HepG2 (cell line): ENCODE measurements around the gene VTI1B. TPM values are rescaled to one million over a fixed set of nuclear protein-coding genes. Genes with fewer than 3 reads are reported as not detected.

Source experiments
- DMAP1 ChIP-seq: IDR thresholded peaks from 2 replicates; pipeline ENCODE4 v1.6.1; 2016
- KAT7 ChIP-seq: IDR thresholded peaks from 2 replicates; pipeline ENCODE4 v1.6.1; 2018; ENCODE audit warnings: borderline replicate concordance, missing compliant biosample characterization
- RBFOX2 ChIP-seq: fragments of 200-400 bp; formaldehyde crosslinking; IDR thresholded peaks from 2 replicates; pipeline ENCODE4 v1.6.1; 2017; ENCODE audit warnings: low read depth, mild to moderate bottlenecking, low read length
- SNAI1 ChIP-seq: sonication (generic); formaldehyde crosslinking; IDR thresholded peaks from 2 replicates; pipeline ENCODE4 v1.5.0; 2020; ENCODE audit warnings: mild to moderate bottlenecking, missing genetic modification reagents, borderline replicate concordance
- UBTF ChIP-seq: sonication (generic); formaldehyde crosslinking; IDR thresholded peaks from 2 replicates; pipeline ENCODE4 v1.4.0; 2020; ENCODE audit warnings: mild to moderate bottlenecking, missing genetic modification reagents
- ZGPAT ChIP-seq: IDR thresholded peaks from 2 replicates; pipeline ENCODE4 v1.6.1; 2016; ENCODE audit warnings: mild to moderate bottlenecking
- ZNF3 ChIP-seq: IDR thresholded peaks from 2 replicates; pipeline ENCODE4 v1.7.0; 2017; ENCODE audit warnings: inconsistent platforms
- ZNF501 ChIP-seq: sonication (generic); formaldehyde crosslinking; IDR thresholded peaks from 2 replicates; pipeline ENCODE4 v1.5.1; 2020; ENCODE audit warnings: mild to moderate bottlenecking, moderate library complexity, missing genetic modification reagents
- ZNF549 ChIP-seq: sonication (generic); formaldehyde crosslinking; IDR thresholded peaks from 2 replicates; pipeline ENCODE4 v1.5.0; 2020; ENCODE audit warnings: missing genetic modification reagents
- ZNF83 ChIP-seq: sonication (generic); formaldehyde crosslinking; IDR thresholded peaks from 2 replicates; pipeline ENCODE4 v1.4.0; 2020; ENCODE audit warnings: missing genetic modification reagents, mild to moderate bottlenecking, borderline replicate concordance
- ZNF891 ChIP-seq: sonication (generic); formaldehyde crosslinking; IDR thresholded peaks from 2 replicates; pipeline ENCODE4 v1.5.0; 2020; ENCODE audit warnings: mild to moderate bottlenecking, missing genetic modification reagents
- polyA plus RNA-seq, 8 experiments: library from polyadenylated mRNA; depleted of rRNA in 3 of 8; stranded (reverse) in 7 of 8; unstranded in 1 of 8; fragments of >200 nt; fragmentation: Illumina TruSeq in 4 of 8; extraction: Trizol in 4 of 8; gene quantifications; 2 replicates each; pipeline versions ENCODE4 v1.2.1 to v1.2.3, GENCODE V29; 2011 to 2016; ENCODE audit warnings: low read depth in 4 of 8, missing spikeins in 1 of 8, mixed read lengths in 1 of 8; ENCODE audit not compliant: insufficient read depth in 1 of 8
- small RNA-seq, 3 experiments: library from RNA; depleted of rRNA; stranded (forward); fragments of <200 nt; gene quantifications; one replicate each; pipeline ENCODE3, GENCODE V24; 2012; ENCODE audit warnings: low read depth in 2 of 3, low replicate concordance in 1 of 3; ENCODE audit not compliant: insufficient read length in 3 of 3, insufficient read depth in 2 of 3
- total RNA-seq, 5 experiments: library from RNA; depleted of rRNA; stranded (reverse); fragments of >200 nt; fragmentation: Illumina TruSeq; extraction: Trizol; gene quantifications; 2 replicates each; pipeline ENCODE4 v1.2.3, GENCODE V29; 2016; ENCODE audit warnings: low read depth in 1 of 5
- TF ChIP-seq, protein P1 (sequence below): sonication (generic); formaldehyde crosslinking; IDR thresholded peaks from 2 replicates; pipeline ENCODE4 v1.5.1; 2020; ENCODE audit warnings: missing genetic modification reagents, mild to moderate bottlenecking, borderline replicate concordance

The VTI1B gene
- total and polyA plus RNA-seq, 2 of the 13 experiments (the other 11 are each of a cell fraction or from before 2014, with no cell fraction given), result 39.0 to 103 TPM

GRCh38 chr14:67599698-67600561 lies 74.5 kb downstream of the VTI1B start, which contains the start of gene PIGH (continued):
- TF ChIP-seq ZNF83 (CRISPR knock-in tag), result no peak
- peak; percentile 91 for TF ChIP-seq ZNF501 (CRISPR knock-in tag)
- peak; percentile 92 for TF ChIP-seq RBFOX2
- TF ChIP-seq ZNF3 (CRISPR knock-in tag), result no peak
- TF ChIP-seq DMAP1 (CRISPR knock-in tag), result peak; percentile 39; the same call in 1 of the 2 replicates
- peak; percentile 96 for TF ChIP-seq UBTF (CRISPR knock-in tag)
- TF ChIP-seq ZGPAT (CRISPR knock-in tag), result peak; percentile 92
- TF ChIP-seq, protein P1, sequence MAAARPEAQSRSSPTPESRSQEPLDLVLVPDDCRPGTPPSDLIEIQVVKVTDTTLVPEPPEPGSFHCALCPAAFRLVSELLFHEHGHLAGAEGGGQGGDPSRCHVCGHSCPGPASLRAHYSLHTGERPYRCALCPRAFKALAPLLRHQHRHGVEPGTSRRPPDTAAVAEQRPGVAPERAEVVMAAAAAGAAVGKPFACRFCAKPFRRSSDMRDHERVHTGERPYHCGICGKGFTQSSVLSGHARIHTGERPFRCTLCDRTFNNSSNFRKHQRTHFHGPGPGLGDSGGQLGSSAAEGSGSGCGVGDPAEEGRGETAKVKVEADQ (CRISPR knock-in tag), result peak; percentile 92
- TF ChIP-seq ZNF891 (CRISPR knock-in tag), result peak; percentile 36
- peak; percentile 95; the same call in 1 of the 2 replicates for TF ChIP-seq KAT7 (CRISPR knock-in tag)
- no peak for TF ChIP-seq SNAI1
- no peak for TF ChIP-seq ZNF549 (CRISPR knock-in tag)

Small RNAs within 50 kb of the gene (small RNA-seq; reads per million reads assigned to genes)
- gene AL132640.3, result 0 reads per million in 3 experiments
- 0 reads per million in 3 experiments for gene RF00019
- gene RN7SL369P, result 0 reads per million in 3 experiments
- 0 reads per million in 3 experiments for gene RNA5SP386

Other genes with a start within 250 kb of the VTI1B start
- 0.93 and 1.1 TPM in 2 replicates for gene TMEM229B, start 185.9 kb downstream of the VTI1B start, total RNA-seq (2016; rRNA removed; fragmentation: Illumina TruSeq; extraction: Trizol)
- 0.69 and 1.6 TPM in 2 replicates for gene TMEM229B, start 185.9 kb downstream of the VTI1B start, polyA plus RNA-seq (2011; rRNA removed)
- 4.8 and 8.6 TPM in 2 replicates for gene PLEKHH1, start 141.3 kb downstream of the VTI1B start, total RNA-seq (2016; rRNA removed; fragmentation: Illumina TruSeq; extraction: Trizol)
- 15.4 and 15.8 TPM in 2 replicates for gene PLEKHH1, start 141.3 kb downstream of the VTI1B start, polyA plus RNA-seq (2011; rRNA removed)
- 18.7 and 30.0 TPM in 2 replicates for gene PIGH, start 74.4 kb downstream of the VTI1B start, total RNA-seq (2016; rRNA removed; fragmentation: Illumina TruSeq; extraction: Trizol)
- 43.5 and 53.6 TPM in 2 replicates for gene PIGH, start 74.4 kb downstream of the VTI1B start, polyA plus RNA-seq (2011; rRNA removed)
- 37.5 and 59.7 TPM in 2 replicates for gene ARG2, start 54.7 kb downstream of the VTI1B start, total RNA-seq (2016; rRNA removed; fragmentation: Illumina TruSeq; extraction: Trizol)
- 71.2 and 73.6 TPM in 2 replicates for gene ARG2, start 54.7 kb downstream of the VTI1B start, polyA plus RNA-seq (2011; rRNA removed)
- gene RDH11, start 21.1 kb upstream of the VTI1B start, total RNA-seq (2016; rRNA removed; fragmentation: Illumina TruSeq; extraction: Trizol), result 51.5 and 106 TPM in 2 replicates
- gene RDH11, start 21.1 kb upstream of the VTI1B start, polyA plus RNA-seq (2011; rRNA removed), result 131 and 167 TPM in 2 replicates
- 1.4 and 1.6 TPM in 2 replicates for gene RDH12, start 27.3 kb upstream of the VTI1B start, total RNA-seq (2016; rRNA removed; fragmentation: Illumina TruSeq; extraction: Trizol)
- 2.1 and 2.6 TPM in 2 replicates for gene RDH12, start 27.3 kb upstream of the VTI1B start, polyA plus RNA-seq (2011; rRNA removed)
- 16.4 and 18.0 TPM in 2 replicates for gene ZFYVE26, start 142.0 kb upstream of the VTI1B start, total RNA-seq (2016; rRNA removed; fragmentation: Illumina TruSeq; extraction: Trizol)
- gene ZFYVE26, start 142.0 kb upstream of the VTI1B start, polyA plus RNA-seq (2011; rRNA removed), result 12.4 and 13.6 TPM in 2 replicates
- 7.0 and 9.5 TPM in 2 replicates for gene RAD51B, start 145.1 kb upstream of the VTI1B start, total RNA-seq (2016; rRNA removed; fragmentation: Illumina TruSeq; extraction: Trizol)
- 5.1 and 7.0 TPM in 2 replicates for gene RAD51B, start 145.1 kb upstream of the VTI1B start, polyA plus RNA-seq (2011; rRNA removed)